Measurements from ENCODE around the gene BRD3OS.

The BRD3OS gene

GRCh38 chr9:134063088-134063570, 37.8 kb downstream of the BRD3OS start:
- DNase-seq (ENCODE audit: insufficient read length, low spot score), result peak; percentile 18
- TF ChIP-seq, protein P1, sequence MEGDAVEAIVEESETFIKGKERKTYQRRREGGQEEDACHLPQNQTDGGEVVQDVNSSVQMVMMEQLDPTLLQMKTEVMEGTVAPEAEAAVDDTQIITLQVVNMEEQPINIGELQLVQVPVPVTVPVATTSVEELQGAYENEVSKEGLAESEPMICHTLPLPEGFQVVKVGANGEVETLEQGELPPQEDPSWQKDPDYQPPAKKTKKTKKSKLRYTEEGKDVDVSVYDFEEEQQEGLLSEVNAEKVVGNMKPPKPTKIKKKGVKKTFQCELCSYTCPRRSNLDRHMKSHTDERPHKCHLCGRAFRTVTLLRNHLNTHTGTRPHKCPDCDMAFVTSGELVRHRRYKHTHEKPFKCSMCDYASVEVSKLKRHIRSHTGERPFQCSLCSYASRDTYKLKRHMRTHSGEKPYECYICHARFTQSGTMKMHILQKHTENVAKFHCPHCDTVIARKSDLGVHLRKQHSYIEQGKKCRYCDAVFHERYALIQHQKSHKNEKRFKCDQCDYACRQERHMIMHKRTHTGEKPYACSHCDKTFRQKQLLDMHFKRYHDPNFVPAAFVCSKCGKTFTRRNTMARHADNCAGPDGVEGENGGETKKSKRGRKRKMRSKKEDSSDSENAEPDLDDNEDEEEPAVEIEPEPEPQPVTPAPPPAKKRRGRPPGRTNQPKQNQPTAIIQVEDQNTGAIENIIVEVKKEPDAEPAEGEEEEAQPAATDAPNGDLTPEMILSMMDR (IDR thresholded peaks at IDR 0.05; ENCODE audit: insufficient read depth, missing control alignments), result no peak
- FAIRE-seq, result no peak

DNA sequence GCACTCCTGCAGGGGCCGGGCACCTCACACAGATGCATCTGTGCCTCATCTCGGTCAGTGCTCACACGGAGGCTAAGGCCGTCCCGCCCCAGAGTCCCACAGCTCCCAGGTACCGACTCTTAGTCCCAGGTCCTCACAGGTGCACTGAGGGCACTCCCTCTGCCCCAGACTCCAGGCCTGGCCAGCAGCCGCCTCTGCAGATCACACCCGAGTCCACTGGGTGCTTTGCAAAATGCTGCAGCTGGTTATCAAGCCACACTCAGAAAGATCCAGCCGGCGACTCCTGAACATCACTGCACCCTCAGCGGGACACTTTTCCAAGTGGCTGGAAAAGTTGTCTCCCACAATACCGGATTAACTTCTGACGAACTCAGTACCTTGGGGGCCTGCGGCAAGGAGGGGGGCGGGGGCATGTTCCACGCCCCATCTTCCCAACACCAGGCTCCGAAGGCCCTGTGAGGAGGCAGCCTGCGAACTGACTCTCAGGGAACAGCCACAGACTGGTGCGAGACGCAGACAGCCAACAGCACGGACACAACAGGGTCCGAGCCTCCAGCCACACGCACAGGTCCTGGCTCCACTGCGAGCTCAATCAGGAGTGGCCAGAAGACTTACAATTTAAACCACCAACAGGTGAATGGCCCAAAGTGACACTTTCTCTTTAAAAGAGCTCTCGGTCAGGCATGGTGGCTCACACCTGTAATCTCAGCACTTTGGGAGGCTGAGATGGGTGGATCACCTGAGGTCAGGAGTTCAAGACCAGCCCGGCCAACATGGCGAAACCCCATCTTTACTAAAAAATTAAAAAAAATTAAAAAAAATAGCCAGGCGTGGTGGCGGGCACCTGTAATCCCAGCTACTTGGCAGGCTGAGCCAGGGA, 38.5 kb downstream of the BRD3OS start:
- no peak for FAIRE-seq
- DNase-seq (ENCODE audit: insufficient read length, low spot score), result peak; percentile 10
- TF ChIP-seq, protein P1 (IDR thresholded peaks at IDR 0.05; ENCODE audit: insufficient read depth, missing control alignments), result no peak

DNA sequence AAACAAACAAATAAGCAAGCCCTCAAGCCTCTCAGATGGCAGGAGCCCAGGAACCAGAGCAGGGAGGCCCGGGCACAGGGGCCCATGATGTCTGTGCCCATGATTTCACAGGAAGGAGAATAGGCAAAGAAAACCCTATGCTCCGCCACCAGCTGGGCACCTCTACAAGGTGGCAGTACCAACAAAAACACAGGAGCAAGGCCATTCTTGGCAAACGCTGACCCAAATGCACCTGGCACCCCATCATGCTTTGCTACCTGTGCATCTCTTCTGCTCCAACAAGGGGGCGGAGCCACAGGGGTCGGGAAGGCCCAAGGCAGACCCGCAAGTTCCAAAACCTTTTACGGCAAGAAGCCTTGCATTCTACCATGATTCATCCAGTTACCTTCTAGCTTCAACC, 39.4 kb downstream of the BRD3OS start:
- FAIRE-seq (no peak), DNase-seq (ENCODE audit: insufficient read length, low spot score) (peak; percentile 10)
- TF ChIP-seq, protein P1 (IDR thresholded peaks at IDR 0.05; ENCODE audit: insufficient read depth, missing control alignments), result no peak

DNA sequence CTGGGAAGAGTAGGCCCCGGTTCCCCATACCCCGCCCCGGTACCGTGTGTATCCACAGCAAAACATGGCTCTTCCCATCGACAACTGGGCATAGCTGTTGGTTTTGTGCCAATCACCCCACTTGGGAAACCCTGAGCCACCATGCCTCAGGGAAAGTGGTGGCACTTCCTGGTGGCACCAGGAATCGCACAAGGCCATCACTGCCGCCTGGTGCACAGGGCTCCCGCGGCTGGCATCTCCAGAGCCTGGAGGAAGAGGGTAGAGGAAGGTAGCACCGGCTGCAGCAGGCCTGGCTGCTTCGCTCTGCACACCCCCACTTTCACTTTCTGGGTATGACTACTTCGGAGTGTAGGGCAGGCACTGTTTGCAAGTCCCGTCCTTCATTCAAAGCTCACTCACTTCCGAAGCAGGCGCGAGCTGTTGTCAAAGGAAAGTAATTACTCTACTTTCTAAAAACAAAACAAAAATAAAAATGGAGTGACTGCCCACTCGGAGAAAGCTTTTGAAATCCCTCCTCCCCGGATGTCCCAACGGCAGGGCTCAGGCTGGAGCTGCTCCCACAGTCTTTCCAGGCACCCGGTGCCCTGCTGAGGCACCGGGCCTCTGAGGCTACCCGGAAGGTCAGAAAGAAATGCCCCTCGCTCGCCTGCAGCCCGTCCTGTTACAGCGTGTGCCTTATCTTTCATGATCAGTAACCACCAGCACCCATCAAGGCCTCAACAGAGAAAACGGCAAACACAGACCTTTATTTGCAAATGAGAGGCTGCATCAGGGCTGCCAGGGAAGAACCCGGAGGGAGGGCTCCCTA, 40.5 kb downstream of the BRD3OS start:
- peak; percentile 20 for DNase-seq (ENCODE audit: insufficient read length, low spot score)
- TF ChIP-seq, protein P1 (IDR thresholded peaks at IDR 0.05; ENCODE audit: insufficient read depth, missing control alignments), result no peak
- FAIRE-seq, result no peak

GRCh38 chr9:134066526-134066912, 41.2 kb downstream of the BRD3OS start:
- TF ChIP-seq, protein P1 (IDR thresholded peaks at IDR 0.05; ENCODE audit: insufficient read depth, missing control alignments), result no peak
- DNase-seq (ENCODE audit: insufficient read length, low spot score), result peak; percentile 23
- FAIRE-seq, result no peak

GRCh38 chr9:134066913-134067851, 41.9 kb downstream of the BRD3OS start:
- peak; percentile 58 for DNase-seq (ENCODE audit: insufficient read length, low spot score)
- FAIRE-seq, result no peak
- TF ChIP-seq, protein P1 (IDR thresholded peaks at IDR 0.05; ENCODE audit: insufficient read depth, missing control alignments), result no peak
